Purkinje cell (primary cell): ENCODE results near the gene KHDRBS1. TPM values are rescaled to one million over a fixed set of nuclear protein-coding genes. Genes with fewer than 3 reads are reported as not detected.

Experiments used
- polyA plus RNA-seq: library from polyadenylated mRNA; unstranded; fragments of >200 nt; fragmentation: Nextera tagmentation; gene quantifications from 2 replicates; pipeline ENCODE4 v1.2.1, GENCODE V29; 2014

Gene KHDRBS1, protein sequence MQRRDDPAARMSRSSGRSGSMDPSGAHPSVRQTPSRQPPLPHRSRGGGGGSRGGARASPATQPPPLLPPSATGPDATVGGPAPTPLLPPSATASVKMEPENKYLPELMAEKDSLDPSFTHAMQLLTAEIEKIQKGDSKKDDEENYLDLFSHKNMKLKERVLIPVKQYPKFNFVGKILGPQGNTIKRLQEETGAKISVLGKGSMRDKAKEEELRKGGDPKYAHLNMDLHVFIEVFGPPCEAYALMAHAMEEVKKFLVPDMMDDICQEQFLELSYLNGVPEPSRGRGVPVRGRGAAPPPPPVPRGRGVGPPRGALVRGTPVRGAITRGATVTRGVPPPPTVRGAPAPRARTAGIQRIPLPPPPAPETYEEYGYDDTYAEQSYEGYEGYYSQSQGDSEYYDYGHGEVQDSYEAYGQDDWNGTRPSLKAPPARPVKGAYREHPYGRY
- 33.2 and 44.4 TPM in 2 replicates for polyA plus RNA-seq

DNA sequence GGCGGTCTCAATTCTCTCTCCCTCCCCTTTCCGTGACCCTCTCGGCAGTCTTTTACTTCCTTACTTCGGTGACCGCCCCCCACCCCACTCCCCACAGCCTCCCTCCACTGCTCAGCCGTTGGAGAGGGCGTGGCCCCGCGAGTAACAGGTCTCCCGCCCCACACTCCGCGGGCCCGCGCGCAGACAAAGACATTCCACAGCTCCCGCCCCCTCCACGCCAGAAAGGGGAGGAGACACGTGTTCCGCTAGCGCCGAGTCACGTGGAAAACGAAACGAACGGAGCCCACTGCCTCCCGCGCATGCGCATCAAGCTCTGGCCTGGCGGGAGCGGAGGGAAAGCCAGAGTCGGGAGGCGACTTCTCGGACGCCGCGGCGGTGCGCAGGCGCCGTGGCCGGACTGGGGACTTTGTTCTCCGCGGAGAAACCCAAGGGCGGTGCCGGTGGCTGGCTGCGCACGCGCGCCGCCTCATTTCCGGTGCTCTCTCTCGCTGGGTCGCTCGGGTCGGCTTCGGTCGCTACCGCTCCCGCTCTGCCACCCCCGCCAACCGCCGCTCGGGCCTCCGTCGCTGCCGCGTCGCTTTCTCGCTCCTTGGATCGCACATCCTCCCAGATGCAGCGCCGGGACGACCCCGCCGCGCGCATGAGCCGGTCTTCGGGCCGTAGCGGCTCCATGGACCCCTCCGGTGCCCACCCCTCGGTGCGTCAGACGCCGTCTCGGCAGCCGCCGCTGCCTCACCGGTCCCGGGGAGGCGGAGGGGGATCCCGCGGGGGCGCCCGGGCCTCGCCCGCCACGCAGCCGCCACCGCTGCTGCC, at the start of gene KHDRBS1:
TSS of gene KHDRBS1 (plus strand) at position 483 of the 813 bp plus-strand sequence. CDS start at position 611, 128 bp downstream.

DNA sequence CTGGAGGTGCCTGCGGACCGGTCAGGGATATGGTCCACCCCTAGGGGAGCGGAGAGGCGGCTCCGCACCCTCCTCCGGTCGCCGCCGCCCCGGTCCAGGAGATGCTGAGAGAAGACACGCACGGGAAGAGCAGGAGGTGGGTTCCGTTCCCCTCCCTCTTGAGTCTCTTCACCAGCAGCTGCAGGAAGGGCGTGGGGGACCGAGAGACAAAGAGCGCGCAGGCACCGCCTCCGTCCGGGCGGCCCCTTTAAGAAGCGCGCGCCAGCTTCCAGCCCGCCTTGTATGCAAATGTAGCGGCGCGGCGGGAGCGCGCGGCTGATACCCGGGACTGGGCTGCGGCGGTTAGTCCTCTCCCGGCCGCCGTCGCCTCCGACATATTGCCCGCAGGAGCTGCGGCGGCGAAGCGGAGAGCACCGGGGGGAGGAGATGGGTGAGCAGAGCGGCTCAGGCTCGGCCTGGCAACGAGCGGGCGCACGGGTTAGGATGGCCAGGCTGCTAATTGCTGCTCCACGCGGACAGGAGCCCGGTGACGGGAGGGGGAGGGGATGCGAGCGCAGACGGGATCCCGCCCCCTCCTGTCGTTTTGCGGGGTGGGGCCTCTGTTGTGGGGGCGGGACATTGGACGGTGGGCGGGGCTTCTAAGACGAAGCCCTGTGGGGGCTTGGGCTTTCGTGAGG, 59.1 kb downstream of the KHDRBS1 start, which contains the start of gene TMEM39B:
TSS of gene TMEM39B (plus strand) at position 318 of the 677 bp plus-strand sequence. CDS start at position 427, 109 bp downstream.

Other genes starting within 250 kb of the KHDRBS1 start
- gene ADGRB2, start 249.5 kb upstream of the KHDRBS1 start, polyA plus RNA-seq, result 0.15 and 6.8 TPM in 2 replicates
- gene SPOCD1, start 197.8 kb upstream of the KHDRBS1 start, polyA plus RNA-seq, result not detected in 2 replicates
- gene PTP4A2, start 75.5 kb upstream of the KHDRBS1 start, polyA plus RNA-seq, result 56.9 and 60.2 TPM in 2 replicates
- 4.3 and 6.4 TPM in 2 replicates for gene TMEM39B, start 59.1 kb downstream of the KHDRBS1 start, polyA plus RNA-seq
- 45.7 and 59.8 TPM in 2 replicates for gene KPNA6, start 94.2 kb downstream of the KHDRBS1 start, polyA plus RNA-seq
- 1.4 and 4.6 TPM in 2 replicates for gene TXLNA, start 165.8 kb downstream of the KHDRBS1 start, polyA plus RNA-seq
- gene CCDC28B, start 186.7 kb downstream of the KHDRBS1 start, polyA plus RNA-seq, result 6.1 and 21.0 TPM in 2 replicates
- 0.43 TPM in 1 of 2 replicates, not detected in the other for gene IQCC, start 191.8 kb downstream of the KHDRBS1 start, polyA plus RNA-seq
- not detected in 2 replicates for gene DCDC2B, start 195.2 kb downstream of the KHDRBS1 start, polyA plus RNA-seq
- gene TMEM234, start 208.5 kb downstream of the KHDRBS1 start, polyA plus RNA-seq, result 7.8 and 9.4 TPM in 2 replicates
- gene EIF3I, start 208.5 kb downstream of the KHDRBS1 start, polyA plus RNA-seq, result 269 and 369 TPM in 2 replicates
- not detected in 2 replicates for gene FAM167B, start 233.4 kb downstream of the KHDRBS1 start, polyA plus RNA-seq
- not detected in 2 replicates for gene LCK, start 237.4 kb downstream of the KHDRBS1 start, polyA plus RNA-seq